ENCODE data around the gene OXTR.

DNA sequence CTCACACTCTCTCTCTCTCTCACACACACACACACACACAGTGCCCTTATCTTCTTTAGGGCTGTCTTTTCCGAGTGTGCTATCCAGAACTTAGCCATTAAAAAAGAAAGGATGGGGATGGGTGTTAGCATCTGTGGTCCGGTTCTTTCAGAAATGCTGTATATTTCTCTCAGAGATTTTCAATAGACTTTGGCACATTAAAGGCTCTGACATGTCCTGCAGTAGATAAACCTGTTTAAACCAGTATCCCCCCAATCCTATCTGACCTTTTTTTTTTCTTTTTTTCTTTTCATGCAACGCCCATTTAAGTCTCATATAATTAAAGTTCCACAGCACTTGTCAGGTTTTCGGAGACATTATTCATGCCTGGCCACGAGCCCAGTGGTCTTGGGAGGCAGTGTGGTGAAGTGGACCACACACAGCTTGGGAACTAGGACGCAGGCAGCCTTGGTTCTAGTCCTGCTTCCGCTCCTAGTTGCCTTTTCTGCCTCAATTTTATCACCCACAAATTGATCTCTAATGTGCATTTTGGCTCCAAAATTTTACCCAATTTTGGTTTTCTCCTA lies 22.6 kb downstream of the OXTR start:
- no peak for TF ChIP-seq POLR2A (IDR thresholded peaks at IDR 0.05)
- TF ChIP-seq, protein P1, sequence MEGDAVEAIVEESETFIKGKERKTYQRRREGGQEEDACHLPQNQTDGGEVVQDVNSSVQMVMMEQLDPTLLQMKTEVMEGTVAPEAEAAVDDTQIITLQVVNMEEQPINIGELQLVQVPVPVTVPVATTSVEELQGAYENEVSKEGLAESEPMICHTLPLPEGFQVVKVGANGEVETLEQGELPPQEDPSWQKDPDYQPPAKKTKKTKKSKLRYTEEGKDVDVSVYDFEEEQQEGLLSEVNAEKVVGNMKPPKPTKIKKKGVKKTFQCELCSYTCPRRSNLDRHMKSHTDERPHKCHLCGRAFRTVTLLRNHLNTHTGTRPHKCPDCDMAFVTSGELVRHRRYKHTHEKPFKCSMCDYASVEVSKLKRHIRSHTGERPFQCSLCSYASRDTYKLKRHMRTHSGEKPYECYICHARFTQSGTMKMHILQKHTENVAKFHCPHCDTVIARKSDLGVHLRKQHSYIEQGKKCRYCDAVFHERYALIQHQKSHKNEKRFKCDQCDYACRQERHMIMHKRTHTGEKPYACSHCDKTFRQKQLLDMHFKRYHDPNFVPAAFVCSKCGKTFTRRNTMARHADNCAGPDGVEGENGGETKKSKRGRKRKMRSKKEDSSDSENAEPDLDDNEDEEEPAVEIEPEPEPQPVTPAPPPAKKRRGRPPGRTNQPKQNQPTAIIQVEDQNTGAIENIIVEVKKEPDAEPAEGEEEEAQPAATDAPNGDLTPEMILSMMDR (IDR thresholded peaks at IDR 0.05) = no peak

Measured in testis (tissue), 2 donors.